Calu3 (cell line): ENCODE measurements around the gene CROCC2. TPM values are rescaled to one million over a fixed set of nuclear protein-coding genes. Genes with fewer than 3 reads are reported as not detected.

Source experiments
- BruUV-seq: library from RNA; stranded (reverse); fragments of 400-500 nt; replicated peaks from 2 replicates; lab custom pipeline; 2021; lab: Mats Ljungman, UMichigan
- CTCF ChIA-PET: fragments of 300-600 bp; sonication (Branson Sonifier 250); formaldehyde crosslinking; loops from one replicate; lab custom pipeline; 2022; ENCODE audit warnings: antibody characterized with exemption; lab: Charles Lee
- DNase-seq: peaks from one replicate; pipeline ENCODE4 v3.0.0; 2022
- H3K27ac Mint-ChIP-seq: one replicate; pipeline ENCODE4 v1.8.0; 2022; ENCODE audit warnings: mixed read lengths; ENCODE audit not compliant: unreplicated experiment
- H3K27me3 Mint-ChIP-seq: one replicate; pipeline ENCODE4 v1.8.0; 2022; ENCODE audit warnings: mixed read lengths; ENCODE audit not compliant: unreplicated experiment
- H3K36me3 Mint-ChIP-seq: one replicate; pipeline ENCODE4 v1.8.0; 2022; ENCODE audit warnings: mild to moderate bottlenecking, moderate library complexity, mixed read lengths; ENCODE audit not compliant: insufficient read depth, unreplicated experiment
- H3K4me1 Mint-ChIP-seq: one replicate; pipeline ENCODE4 v1.8.0; 2022; ENCODE audit warnings: mild to moderate bottlenecking, low read depth, mixed read lengths; ENCODE audit not compliant: unreplicated experiment
- H3K4me3 Mint-ChIP-seq: one replicate; pipeline ENCODE4 v1.8.0; 2022; ENCODE audit warnings: mild to moderate bottlenecking, low read depth, moderate library complexity, mixed read lengths; ENCODE audit not compliant: unreplicated experiment
- H3K9me3 Mint-ChIP-seq: one replicate; pipeline ENCODE4 v1.8.0; 2022; ENCODE audit warnings: low read depth, mixed read lengths; ENCODE audit not compliant: unreplicated experiment
- CTCF ChIP-seq: fragments of 200-600 bp; IDR thresholded peaks from one replicate; pipeline ENCODE4 v1.8.0; 2022; ENCODE audit warnings: antibody characterized with exemption; ENCODE audit not compliant: unreplicated experiment
- intact Hi-C: fragments of 100-400 bp; cut with micrococcal nuclease; formaldehyde crosslinking; loops from one replicate; pipeline ENCODE4 v1.10.0; 2022; ENCODE audit not compliant: unreplicated experiment
- total RNA-seq: library from RNA; stranded (reverse); gene quantifications from 2 replicates; pipeline ENCODE4 v1.2.3, GENCODE V29; 2022

Gene CROCC2
- total RNA-seq, 1 experiment from 2014 or later = not detected

- Mint-ChIP-seq H3K4me1 (no peaks in the 10 kb centered on the region), H3K9me3 (no peaks in the 10 kb centered on the region), H3K36me3 (no peaks in the 10 kb centered on the region), H3K27me3 (peaks cover 42% of the 10 kb centered on the region), H3K4me3 (no peak overlapping the region), H3K27ac (no peak overlapping the region)
- DNase-seq = no peak
- BruUV-seq = no TSS peak
- CTCF ChIA-PET = no interaction called here
- intact Hi-C loops = no loop called here
- TF ChIP-seq CTCF = no peak
Observed at GRCh38 chr2:240947607-240948006, 41.5 kb downstream of the CROCC2 start.

GRCh38 chr2:240948086-240948485 is 42.0 kb downstream of the CROCC2 start:
- no TSS peak for BruUV-seq
- Mint-ChIP-seq H3K27ac (no peak overlapping the region), H3K27me3 (peaks cover 37% of the 10 kb centered on the region), H3K36me3 (no peaks in the 10 kb centered on the region), H3K9me3 (no peaks in the 10 kb centered on the region), H3K4me3 (no peak overlapping the region), H3K4me1 (no peaks in the 10 kb centered on the region)
- intact Hi-C loops = no loop called here
- TF ChIP-seq CTCF = no peak
- CTCF ChIA-PET = no interaction called here
- DNase-seq = no peak

- CTCF ChIA-PET = interaction anchor here (0.6 kb wide), 1 partner anchor 886 kb away, joined by 3 read pairs; no protein-coding TSS in a partner anchor
Observed at GRCh38 chr2:240948905-240949790, 43.0 kb downstream of the CROCC2 start.

More at GRCh38 chr2:240948905-240949790, 43.0 kb downstream of the CROCC2 start:
- intact Hi-C loops = no loop called here
- Mint-ChIP-seq H3K4me1 (no peaks in the 10 kb centered on the region), H3K9me3 (no peaks in the 10 kb centered on the region), H3K36me3 (no peaks in the 10 kb centered on the region), H3K4me3 (no peak overlapping the region), H3K27ac (no peak overlapping the region), H3K27me3 (peaks cover 33% of the 10 kb centered on the region)
- TF ChIP-seq CTCF = no peak
- no peak for DNase-seq
- no TSS peak for BruUV-seq
